ENCODE measurements around the gene SERPINA9.

SERPINA9 gene

DNA sequence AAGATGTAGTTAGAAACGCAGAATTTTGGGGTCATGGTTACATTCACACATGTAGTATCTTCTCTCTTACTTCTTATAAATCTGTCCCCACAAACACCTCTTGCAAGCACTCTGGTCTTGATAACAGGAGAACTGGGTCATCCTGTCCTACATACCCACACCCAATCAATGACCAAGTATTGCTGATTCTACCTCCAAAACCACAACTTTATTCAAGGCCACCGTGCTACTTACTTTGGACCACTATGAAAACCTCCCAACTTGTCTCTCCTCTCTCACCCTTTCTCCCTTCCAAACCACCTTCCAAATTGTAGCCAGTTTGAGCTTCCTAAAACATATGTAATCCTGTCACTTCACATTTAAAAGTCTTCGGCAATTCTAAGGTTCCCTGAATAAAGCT is 28.8 kb downstream of the SERPINA9 start:
- Histone ChIP-seq H3K27me3 (replicated peaks; ENCODE audit: control insufficient read depth, insufficient read depth, low read length) (peaks cover 59% of the 10 kb centered on the region), H3K4me1 (ENCODE audit: control insufficient read depth, insufficient read depth, low read length) (no peaks in the 10 kb centered on the region), H3K9me3 (ENCODE audit: control insufficient read depth, low read length) (peaks cover 3% of the 10 kb centered on the region), H3K36me3 (ENCODE audit: control insufficient read depth, insufficient read depth, low read length, severe bottlenecking) (no peaks in the 10 kb centered on the region), H3K9ac (ENCODE audit: low read length) (no peak overlapping the region), H3K4me3 (ENCODE audit: low read length) (no peak overlapping the region)
- no peak for DNase-seq (ENCODE audit: low read depth)

DNA sequence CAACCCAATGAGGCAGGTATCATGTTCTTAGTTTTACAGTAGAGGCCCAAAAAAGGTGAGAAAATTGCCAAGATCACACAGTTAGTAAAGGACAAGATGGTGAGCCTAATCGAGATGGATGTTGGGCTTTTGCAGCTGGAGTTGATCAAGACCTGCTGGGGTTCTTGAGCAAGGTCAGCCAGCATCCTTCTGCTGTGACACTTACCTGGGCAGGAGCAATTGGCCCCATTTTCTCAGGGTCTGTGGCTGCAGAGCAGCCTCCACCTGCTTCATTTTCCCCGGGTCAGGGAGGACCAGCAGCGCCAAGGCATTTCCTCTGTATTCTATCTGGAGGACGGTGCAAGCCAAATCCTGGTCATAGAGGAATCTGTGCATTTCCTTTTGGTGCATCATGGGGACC is 29.9 kb downstream of the SERPINA9 start:
- Histone ChIP-seq H3K27me3 (replicated peaks; ENCODE audit: control insufficient read depth, insufficient read depth, low read length) (peaks cover 48% of the 10 kb centered on the region), H3K9ac (ENCODE audit: low read length) (no peak overlapping the region), H3K4me3 (ENCODE audit: low read length) (no peak overlapping the region), H3K36me3 (ENCODE audit: control insufficient read depth, insufficient read depth, low read length, severe bottlenecking) (no peaks in the 10 kb centered on the region), H3K4me1 (ENCODE audit: control insufficient read depth, insufficient read depth, low read length) (no peaks in the 10 kb centered on the region), H3K9me3 (ENCODE audit: control insufficient read depth, low read length) (peaks cover 3% of the 10 kb centered on the region)
- DNase-seq (ENCODE audit: low read depth), result no peak

DNA sequence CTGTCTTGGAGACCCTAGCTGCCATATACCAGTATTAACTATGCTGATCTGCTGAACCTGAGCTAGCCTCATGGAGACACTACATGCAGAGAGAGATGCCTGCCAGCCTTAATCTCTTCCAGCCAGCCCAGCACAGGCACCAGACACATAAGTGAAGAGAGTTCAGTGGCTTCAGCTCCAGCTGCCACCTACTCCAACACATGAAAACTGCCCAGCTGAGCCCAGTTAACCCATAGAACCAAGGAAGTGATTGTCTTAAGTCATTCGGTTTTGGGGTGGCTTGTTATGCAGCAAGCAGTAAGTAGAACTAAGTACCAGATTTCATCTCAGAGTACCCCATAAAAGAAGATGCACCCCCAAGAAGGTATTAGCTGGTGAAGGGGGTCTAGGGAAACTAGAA is 31.0 kb downstream of the SERPINA9 start:
- H3K4me3 ChIP-seq (ENCODE audit: low read length), result no peak overlapping the region
- peaks cover 40% of the 10 kb centered on the region for H3K27me3 ChIP-seq (replicated peaks; ENCODE audit: control insufficient read depth, insufficient read depth, low read length)
- no peak overlapping the region for H3K9ac ChIP-seq (ENCODE audit: low read length)
- peaks cover 3% of the 10 kb centered on the region for H3K9me3 ChIP-seq (ENCODE audit: control insufficient read depth, low read length)
- no peaks in the 10 kb centered on the region for H3K36me3 ChIP-seq (ENCODE audit: control insufficient read depth, insufficient read depth, low read length, severe bottlenecking)
- H3K4me1 ChIP-seq (ENCODE audit: control insufficient read depth, insufficient read depth, low read length), result no peaks in the 10 kb centered on the region
- no peak for DNase-seq (ENCODE audit: low read depth)

DNA sequence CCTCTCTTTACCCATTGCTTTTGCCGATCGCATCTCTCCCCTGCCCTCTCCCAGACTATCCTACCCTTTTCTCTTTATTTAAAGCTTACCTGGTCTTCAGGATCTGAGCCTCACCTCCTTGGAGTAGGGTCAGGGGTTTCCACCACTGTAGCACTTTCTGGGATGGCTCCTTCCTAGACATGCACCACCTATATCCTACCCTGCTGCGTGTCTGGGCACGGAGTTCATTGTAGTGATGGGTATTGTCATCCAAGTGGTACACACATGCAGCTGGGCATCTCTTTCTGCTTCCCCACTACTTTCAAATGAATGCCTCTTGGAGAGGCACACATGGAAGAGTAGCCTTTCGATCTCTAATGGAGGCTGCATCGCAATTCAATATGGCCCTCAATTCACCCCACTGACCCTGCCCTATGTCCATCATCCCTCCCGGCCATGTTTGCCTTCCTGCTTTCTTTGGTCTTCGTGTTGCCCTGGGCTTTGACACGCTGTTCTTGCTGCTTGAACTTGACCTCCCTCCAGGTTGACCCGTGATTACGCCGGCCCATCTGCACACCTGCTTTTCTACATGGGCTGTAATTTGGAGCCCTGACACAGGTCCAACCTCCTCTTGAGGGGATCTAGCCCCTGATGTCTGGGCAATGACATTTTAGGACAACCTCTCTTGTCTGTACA is 34.3 kb downstream of the SERPINA9 start:
- Histone ChIP-seq H3K4me1 (ENCODE audit: control insufficient read depth, insufficient read depth, low read length) (no peaks in the 10 kb centered on the region), H3K4me3 (ENCODE audit: low read length) (no peak overlapping the region), H3K9me3 (ENCODE audit: control insufficient read depth, low read length) (peaks cover 3% of the 10 kb centered on the region), H3K27me3 (replicated peaks; ENCODE audit: control insufficient read depth, insufficient read depth, low read length) (peaks cover 37% of the 10 kb centered on the region), H3K9ac (ENCODE audit: low read length) (no peak overlapping the region), H3K36me3 (ENCODE audit: control insufficient read depth, insufficient read depth, low read length, severe bottlenecking) (no peaks in the 10 kb centered on the region)
- DNase-seq (ENCODE audit: low read depth), result no peak

DNA sequence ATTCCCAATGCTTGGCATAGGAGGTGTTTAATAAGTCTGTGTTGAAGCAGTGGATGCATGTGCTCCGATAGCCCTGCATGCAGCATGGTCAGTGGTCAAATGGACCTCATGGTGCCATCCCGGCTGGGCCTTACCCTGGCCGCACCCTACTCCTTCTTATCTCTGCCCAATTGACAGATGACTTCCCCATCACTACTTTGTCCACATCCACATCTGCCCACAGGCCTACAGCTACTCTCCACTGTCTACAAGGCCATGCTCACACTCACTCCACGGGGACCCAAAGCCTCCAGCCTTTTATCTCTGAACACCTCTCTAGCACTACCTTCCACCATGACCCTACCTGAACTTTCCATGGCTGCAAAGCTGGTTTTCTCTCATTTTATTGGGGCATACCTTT is 34.9 kb downstream of the SERPINA9 start:
- Histone ChIP-seq H3K9ac (ENCODE audit: low read length) (no peak overlapping the region), H3K9me3 (ENCODE audit: control insufficient read depth, low read length) (peaks cover 2% of the 10 kb centered on the region), H3K27me3 (replicated peaks; ENCODE audit: control insufficient read depth, insufficient read depth, low read length) (peaks cover 34% of the 10 kb centered on the region), H3K36me3 (ENCODE audit: control insufficient read depth, insufficient read depth, low read length, severe bottlenecking) (no peaks in the 10 kb centered on the region), H3K4me3 (ENCODE audit: low read length) (no peak overlapping the region), H3K4me1 (ENCODE audit: control insufficient read depth, insufficient read depth, low read length) (no peaks in the 10 kb centered on the region)
- no peak for DNase-seq (ENCODE audit: low read depth)

DNA sequence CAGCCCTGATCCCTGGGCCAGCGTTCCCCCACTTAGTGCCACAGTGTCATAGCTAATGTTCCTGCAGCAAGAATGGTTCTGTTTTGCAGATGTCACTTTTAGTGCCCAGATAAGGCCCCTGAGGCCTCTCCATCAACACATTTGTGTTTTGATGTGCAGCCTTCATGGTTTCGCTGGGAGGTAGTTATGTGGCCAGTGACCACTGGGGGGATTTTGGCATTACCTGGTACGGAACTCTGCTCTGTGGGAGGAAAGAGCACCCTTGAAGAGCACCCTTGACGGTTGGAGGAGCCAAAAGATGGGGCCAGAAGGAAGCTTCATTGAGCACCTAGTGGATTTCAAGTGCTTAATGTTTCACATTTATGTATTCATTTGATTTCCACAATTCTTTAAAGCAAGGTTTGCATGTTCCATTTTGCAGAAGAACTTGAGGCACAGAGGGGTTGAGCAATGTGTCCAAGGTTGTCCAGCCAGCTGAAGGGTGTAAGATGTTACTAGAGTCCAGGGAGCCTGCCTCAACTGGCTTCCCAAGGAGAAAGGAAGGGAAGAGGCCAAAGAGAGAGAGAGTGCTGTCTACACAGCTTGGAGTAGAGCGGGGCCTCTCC is 36.4 kb downstream of the SERPINA9 start:
- no peak overlapping the region for H3K9ac ChIP-seq (ENCODE audit: low read length)
- H3K4me3 ChIP-seq (ENCODE audit: low read length), result no peak overlapping the region
- peaks cover 37% of the 10 kb centered on the region for H3K27me3 ChIP-seq (replicated peaks; ENCODE audit: control insufficient read depth, insufficient read depth, low read length)
- DNase-seq (ENCODE audit: low read depth), result no peak
- no peaks in the 10 kb centered on the region for H3K9me3 ChIP-seq (ENCODE audit: control insufficient read depth, low read length)
- H3K4me1 ChIP-seq (ENCODE audit: control insufficient read depth, insufficient read depth, low read length), result no peaks in the 10 kb centered on the region
- H3K36me3 ChIP-seq (ENCODE audit: control insufficient read depth, insufficient read depth, low read length, severe bottlenecking), result no peaks in the 10 kb centered on the region

DNA sequence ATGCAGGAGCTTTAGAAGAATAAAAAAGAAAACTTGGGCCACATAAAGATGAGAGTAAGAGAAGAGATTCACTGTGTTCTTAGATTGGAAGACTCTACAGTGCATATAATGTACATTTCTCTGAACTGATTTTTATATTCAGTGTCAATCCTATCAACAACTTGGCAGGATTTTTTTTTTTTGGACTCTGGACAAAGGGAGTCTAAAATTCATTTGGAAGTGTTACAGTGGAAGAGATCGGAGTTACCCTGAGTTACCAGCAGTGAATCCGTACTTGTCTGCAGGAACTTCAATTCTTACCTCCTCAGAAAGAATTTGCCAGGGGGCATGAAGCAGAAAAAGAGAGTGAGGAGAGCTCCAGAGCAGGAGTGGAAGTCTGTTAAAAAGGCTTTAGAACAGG is 47.4 kb downstream of the SERPINA9 start:
- H3K36me3 ChIP-seq (ENCODE audit: control insufficient read depth, insufficient read depth, low read length, severe bottlenecking), result no peaks in the 10 kb centered on the region
- DNase-seq (ENCODE audit: low read depth), result no peak
- peaks cover 25% of the 10 kb centered on the region for H3K27me3 ChIP-seq (replicated peaks; ENCODE audit: control insufficient read depth, insufficient read depth, low read length)
- H3K4me1 ChIP-seq (ENCODE audit: control insufficient read depth, insufficient read depth, low read length), result no peaks in the 10 kb centered on the region
- no peak overlapping the region for H3K4me3 ChIP-seq (ENCODE audit: low read length)
- no peak overlapping the region for H3K9ac ChIP-seq (ENCODE audit: low read length)
- peaks cover 4% of the 10 kb centered on the region for H3K9me3 ChIP-seq (ENCODE audit: control insufficient read depth, low read length)

DNA sequence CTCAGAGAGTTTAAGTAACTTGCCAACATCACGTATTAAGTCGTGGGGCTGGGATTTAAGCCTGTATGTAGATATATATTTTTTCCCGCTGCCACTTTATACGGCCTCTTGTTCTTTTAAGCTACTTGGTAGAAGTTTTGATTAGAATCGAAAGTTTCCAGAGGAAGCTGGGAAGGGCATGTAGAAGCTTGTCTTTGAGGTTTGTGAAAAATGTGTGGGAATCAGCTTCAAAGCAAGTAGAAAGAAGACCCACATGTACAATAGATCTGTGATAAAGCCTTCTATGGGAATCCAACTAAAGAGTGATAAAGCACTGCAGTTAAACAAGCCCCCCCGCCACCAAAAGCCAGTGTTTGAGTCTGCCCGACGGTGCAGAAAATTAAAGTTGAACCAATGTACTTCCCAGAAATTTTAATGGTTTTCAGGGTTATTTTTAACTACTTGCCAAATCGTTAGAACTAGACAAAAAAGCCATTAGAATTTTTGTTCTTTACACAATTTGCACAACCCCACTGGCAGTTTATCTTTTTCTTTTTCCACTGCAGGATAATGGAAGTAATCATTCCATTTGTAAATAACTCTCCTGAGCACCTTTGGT is 48.9 kb downstream of the SERPINA9 start:
- Histone ChIP-seq H3K4me3 (ENCODE audit: low read length) (no peak overlapping the region), H3K36me3 (ENCODE audit: control insufficient read depth, insufficient read depth, low read length, severe bottlenecking) (no peaks in the 10 kb centered on the region), H3K27me3 (replicated peaks; ENCODE audit: control insufficient read depth, insufficient read depth, low read length) (peaks cover 25% of the 10 kb centered on the region), H3K4me1 (ENCODE audit: control insufficient read depth, insufficient read depth, low read length) (no peaks in the 10 kb centered on the region), H3K9me3 (ENCODE audit: control insufficient read depth, low read length) (peaks cover 4% of the 10 kb centered on the region), H3K9ac (ENCODE audit: low read length) (no peak overlapping the region)
- no peak for DNase-seq (ENCODE audit: low read depth)

DNA sequence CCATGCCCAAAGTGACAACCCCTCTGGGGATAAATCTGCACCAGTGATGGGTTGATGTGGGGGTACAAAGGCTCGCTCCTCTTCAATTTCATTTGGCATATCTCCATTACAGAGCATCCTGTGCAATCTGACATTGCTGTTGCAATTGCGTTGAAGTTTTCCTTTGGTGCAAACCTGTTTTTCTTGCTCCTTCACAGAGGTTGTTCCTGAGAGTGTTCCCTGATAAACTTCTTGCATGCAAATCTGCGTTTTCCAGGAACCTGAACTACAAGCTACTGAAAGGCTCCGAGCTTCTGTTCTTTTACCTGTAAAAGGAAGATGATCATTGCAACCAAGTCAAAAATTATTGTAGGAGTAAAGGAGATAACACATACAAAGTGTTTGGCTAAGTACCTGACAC is 49.5 kb downstream of the SERPINA9 start:
- Histone ChIP-seq H3K4me3 (ENCODE audit: low read length) (no peak overlapping the region), H3K36me3 (ENCODE audit: control insufficient read depth, insufficient read depth, low read length, severe bottlenecking) (no peaks in the 10 kb centered on the region), H3K4me1 (ENCODE audit: control insufficient read depth, insufficient read depth, low read length) (no peaks in the 10 kb centered on the region), H3K27me3 (replicated peaks; ENCODE audit: control insufficient read depth, insufficient read depth, low read length) (peaks cover 25% of the 10 kb centered on the region), H3K9me3 (ENCODE audit: control insufficient read depth, low read length) (peaks cover 2% of the 10 kb centered on the region), H3K9ac (ENCODE audit: low read length) (no peak overlapping the region)
- DNase-seq (ENCODE audit: low read depth), result no peak

DNA sequence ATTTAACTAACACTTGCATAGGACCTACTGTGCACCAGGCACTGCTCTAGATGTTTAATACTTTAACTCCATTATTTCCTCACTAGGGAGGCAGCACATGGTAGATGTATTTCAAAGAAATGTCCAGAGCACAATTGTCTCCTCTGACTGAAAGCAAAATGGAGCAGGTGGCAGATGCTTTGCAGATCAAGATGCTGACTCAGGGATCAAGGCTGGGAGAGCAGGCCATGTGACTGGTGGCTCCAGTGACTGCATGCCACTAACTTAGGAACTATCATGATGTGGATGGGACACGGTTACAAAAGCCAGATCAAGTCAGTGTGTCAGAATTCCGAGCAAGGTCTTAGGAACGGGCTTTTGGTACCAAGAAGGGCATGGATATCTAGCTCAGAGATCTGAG is 51.6 kb downstream of the SERPINA9 start:
- no peak for DNase-seq (ENCODE audit: low read depth)
- Histone ChIP-seq H3K27me3 (replicated peaks; ENCODE audit: control insufficient read depth, insufficient read depth, low read length) (peaks cover 17% of the 10 kb centered on the region), H3K9ac (ENCODE audit: low read length) (no peak overlapping the region), H3K9me3 (ENCODE audit: control insufficient read depth, low read length) (peaks cover 6% of the 10 kb centered on the region), H3K36me3 (ENCODE audit: control insufficient read depth, insufficient read depth, low read length, severe bottlenecking) (no peaks in the 10 kb centered on the region), H3K4me3 (ENCODE audit: low read length) (no peak overlapping the region), H3K4me1 (ENCODE audit: control insufficient read depth, insufficient read depth, low read length) (no peaks in the 10 kb centered on the region)

DNA sequence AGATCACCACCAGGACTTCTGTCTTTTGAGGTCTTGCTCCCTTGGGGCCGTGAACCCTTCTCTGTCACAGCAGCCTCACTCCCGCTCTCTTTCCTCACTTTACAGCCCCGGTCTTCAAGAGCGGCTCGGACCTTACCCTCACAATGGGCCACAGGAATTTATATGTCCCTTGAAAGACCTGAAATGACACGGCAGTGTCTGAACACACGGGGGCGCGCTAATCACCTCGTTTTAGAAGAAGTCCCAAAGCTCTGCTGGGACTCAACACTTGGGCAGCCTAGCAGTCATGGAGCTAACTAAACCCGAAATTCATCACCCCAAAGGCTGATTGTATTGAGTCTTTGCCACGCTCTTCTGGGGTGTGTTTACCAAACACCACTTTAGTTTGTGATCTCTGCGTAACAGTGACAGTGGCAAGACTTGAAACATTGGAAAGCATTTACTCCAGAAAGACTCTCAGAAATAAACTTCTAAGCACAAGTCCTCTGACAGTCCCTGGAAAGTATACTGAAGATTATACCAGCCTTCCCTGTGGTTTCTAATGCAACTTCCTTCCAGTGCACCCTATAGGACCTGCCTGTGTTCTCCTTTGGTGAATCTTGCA is 52.4 kb downstream of the SERPINA9 start:
- H3K9ac ChIP-seq (ENCODE audit: low read length), result no peak overlapping the region
- peaks cover 6% of the 10 kb centered on the region for H3K9me3 ChIP-seq (ENCODE audit: control insufficient read depth, low read length)
- no peaks in the 10 kb centered on the region for H3K4me1 ChIP-seq (ENCODE audit: control insufficient read depth, insufficient read depth, low read length)
- H3K4me3 ChIP-seq (ENCODE audit: low read length), result no peak overlapping the region
- DNase-seq (ENCODE audit: low read depth), result peak; percentile 87
- H3K27me3 ChIP-seq (replicated peaks; ENCODE audit: control insufficient read depth, insufficient read depth, low read length), result peaks cover 17% of the 10 kb centered on the region
- no peaks in the 10 kb centered on the region for H3K36me3 ChIP-seq (ENCODE audit: control insufficient read depth, insufficient read depth, low read length, severe bottlenecking)
